GM21390 (cell line): ENCODE results near the gene THBS3.
"Not testable (repeated sequence)": the region's sequence is repeated elsewhere in the genome, so short reads cannot be mapped to it uniquely, and the experiment has no call there.

Experiments used
- ATAC-seq: cut with Tn5 transposase; IDR thresholded peaks from one replicate; pipeline ENCODE4 v1.9.1; 2021; ENCODE audit not compliant: unreplicated experiment

Gene THBS3

DNA sequence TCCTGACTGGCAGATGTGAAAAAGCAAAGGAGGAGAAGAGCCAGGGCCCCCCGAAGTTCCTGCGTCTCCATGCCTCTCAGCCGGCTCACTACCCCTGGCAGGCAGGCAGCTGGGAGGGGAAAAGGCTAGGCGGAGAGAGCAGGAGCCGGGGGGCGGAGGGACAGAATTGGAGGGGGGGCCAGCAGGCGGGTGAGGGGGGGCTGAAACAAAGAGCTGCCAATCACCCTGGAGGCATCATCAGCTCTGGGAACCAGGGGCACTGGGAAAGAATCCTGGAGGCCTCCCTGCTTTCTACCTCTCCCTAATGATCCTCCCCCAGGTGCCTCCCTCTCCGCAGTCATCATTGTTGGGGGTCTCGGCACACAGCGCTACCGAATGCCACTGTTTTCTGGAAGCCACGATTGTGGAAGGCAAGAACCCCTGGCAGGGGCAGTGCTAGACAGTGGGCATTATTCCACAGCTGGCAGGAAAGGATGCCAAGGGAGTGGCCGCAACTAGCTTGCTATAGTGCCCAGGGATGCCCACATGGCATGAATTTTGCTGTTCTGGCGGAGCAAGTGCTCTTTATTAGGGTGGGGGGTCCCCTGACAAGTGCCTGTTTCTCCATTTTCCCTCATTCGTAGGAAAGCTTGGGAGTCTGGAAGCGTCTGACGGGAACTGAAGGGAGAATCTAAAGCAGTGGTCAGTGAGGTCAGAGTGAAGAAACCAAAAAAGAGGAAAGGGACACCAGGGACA is at the start of gene THBS3:
Gene THBS3 (minus strand): TSS at position 92 of the 735 bp plus-strand sequence. CDS start 21 bp downstream, at position 71.
- no peak for ATAC-seq

DNA sequence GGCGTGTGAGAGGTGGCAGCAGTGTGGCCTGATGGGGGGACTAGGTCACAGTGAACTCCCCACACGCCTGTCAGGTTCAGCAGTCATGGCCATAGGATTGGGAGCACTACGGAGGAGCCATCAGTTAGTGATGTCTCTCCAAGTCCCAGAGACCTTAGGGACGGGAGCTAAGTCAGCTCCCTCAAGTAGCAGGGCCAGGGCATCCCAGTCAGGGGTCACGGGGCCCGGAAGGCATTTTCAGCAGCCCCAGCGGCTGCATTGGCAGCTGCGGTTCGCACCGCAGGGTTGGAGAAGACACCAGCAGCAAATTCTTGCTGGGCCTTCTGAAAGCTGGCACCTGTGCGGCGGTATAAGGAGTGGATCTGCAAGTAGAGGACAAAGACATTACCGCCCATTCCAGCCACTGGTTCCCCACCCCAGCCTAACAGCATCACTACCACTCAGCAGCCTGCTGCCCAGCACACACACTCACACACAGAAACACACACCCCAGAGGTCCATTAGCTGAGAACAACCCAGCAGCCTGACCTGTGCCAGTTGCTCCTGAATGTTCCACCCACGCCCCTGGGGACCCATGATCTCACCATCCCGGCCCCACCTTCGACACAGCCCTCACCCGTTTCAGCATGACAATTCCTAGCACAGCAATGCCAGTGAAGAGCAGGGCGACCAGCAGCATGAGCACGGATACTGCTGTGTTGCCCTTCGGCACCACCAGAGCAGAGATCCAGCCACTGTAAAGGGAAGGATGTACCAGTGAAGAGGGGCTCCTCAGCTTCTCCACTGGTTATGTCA is 48.6 kb upstream of the THBS3 start:
- no peak for ATAC-seq

DNA sequence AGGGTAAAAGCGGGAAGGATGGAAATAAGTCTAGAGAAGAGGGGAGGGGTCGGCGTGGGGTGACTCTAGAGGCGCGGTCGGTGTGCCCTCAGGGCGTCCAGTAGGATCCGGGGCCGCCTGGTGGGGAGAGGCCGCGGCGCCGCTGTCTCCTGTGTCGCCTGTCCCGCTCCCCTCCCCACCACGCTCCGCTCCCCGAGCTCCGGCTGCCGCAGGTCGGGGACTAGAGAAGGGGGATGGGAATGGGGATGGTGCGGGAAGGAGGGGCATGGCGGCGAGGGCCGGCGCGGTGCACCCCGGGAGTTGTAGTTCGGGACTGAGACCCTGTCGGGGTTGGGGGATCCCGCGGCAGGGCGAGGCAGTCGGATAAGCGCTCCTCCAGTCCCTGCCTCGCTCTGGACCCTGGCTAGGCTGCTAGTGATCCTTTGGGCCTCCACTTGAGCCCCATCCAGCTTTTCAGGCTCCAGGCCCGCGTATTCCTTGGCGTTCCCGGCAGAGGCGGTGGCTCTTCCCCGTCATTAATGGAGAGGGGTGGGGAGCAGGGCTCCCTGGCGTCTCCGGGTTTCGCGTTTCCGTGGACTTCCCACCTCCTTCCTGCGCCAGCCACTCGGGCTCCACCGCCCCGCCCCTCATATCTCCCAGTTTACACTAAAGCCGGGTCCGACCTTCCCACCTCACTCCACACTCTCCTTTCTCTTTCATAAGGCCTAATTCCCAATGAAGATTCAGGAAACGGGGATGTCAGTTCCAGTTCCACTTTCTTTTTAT is 47.7 kb upstream of the THBS3 start, which contains the start of gene ENTREP3:
Gene ENTREP3 (minus strand): TSS at position 241 of the 765 bp plus-strand sequence. CDS start 606 bp downstream, outside the sequence.
- ATAC-seq = peak; percentile 48

DNA sequence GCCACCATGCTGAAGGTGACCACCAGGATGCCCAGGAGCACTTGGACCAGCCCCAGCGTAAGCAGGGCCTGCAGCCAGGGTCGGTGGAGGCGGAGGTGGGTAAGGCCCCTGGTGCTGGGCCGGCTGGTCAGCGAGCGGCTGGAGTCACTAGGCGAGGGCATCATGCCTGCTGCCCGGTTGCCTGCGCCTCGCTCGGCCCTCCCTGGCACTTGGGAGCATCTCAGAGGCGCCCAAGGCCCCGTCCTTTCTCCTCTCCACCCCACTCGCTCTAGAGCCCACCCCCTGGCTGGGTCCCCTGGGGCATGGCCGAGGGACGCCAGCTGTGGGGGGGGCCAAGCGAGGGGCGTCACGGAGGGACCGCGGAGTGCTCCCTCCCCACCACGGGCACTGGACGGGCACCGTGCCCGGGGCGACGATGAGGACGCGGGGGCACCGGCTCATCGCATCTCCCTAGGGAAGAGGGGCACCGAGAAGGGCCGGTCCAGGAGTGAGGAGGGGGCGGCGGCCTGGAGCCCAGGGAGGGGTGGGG is 47.1 kb upstream of the THBS3 start:
- ATAC-seq = no peak

DNA sequence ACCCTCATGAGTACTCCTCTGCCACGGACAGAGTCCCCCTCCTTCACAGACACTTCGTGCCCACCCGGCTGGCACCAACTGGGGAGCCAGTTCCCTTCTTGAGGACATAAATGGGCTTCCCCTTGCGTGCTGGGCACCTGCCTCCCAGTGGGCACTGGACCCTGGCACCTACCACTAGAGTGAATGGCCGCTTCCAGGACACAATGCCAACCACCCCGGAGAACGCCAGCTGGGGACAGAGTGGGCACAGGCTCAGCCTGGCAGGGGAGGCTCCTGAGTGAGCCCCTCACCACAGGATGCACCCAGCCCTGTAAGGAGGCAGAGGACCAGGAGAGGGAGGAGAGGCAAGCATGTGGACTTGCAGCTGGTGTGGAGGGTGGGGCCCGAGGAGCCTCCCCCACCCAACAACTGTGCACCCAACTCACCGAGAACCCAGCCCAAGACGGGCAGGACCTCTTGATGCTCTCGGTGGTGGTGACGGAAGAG is 46.6 kb upstream of the THBS3 start:
- no peak for ATAC-seq

DNA sequence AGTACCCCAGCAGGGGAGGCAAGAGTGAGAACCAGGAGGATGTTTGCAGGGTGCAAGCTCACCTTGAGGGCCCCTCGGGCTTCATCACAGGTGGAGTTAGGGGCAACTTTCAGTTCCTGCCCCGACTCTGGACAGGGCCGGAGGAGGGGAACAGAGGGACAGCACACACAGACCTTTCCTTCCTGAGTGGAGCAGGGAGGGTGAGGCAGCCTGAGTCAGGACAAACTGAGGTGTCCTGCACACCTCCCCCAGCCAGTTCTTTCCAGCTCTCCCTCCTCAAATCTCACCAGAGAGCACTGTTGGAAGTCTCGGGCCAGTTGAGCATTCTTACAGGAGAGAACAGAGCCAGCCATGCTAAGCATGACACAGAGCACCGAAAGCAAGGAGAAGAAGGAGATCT is 46.1 kb upstream of the THBS3 start:
- ATAC-seq = no peak

DNA sequence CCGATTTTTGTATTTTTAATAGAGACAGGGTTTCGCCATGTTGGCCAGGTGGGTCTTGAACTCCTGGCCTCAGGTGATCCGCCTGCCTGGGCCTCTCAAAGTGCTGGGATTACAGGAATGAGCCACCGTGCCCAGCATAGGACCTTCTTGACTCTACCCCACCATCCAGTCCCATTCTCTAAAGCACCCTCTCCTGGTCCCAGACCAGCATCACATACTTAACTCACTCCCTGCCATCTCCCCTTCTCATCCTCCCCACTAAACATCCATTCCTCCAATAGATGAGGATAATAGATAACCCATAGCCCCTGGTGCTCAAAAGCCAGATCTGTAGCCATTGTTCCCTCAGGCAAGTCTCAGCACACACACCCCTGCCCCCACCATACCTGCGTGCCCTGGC is 45.5 kb upstream of the THBS3 start:
- no peak for ATAC-seq

DNA sequence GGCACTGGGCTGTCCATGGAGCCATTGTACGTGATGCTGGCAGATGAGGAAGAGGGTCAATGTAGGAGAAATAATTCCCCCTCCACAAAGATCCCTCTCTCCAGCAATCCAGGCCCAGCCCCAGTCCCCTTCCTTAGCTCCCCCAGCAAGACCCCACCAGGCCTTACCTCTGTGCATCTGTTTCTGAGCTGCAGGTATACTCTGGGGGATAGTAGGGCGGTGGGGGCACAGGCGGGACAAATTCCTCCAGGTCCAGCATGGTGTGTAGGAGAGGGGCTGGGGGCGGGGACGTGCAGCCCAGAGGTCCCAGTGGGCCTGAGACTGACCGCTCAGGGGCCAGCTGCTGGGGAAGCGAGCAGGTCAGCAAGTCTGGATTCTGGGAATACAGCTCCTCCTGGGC is 43.9 kb upstream of the THBS3 start:
- no peak for ATAC-seq

DNA sequence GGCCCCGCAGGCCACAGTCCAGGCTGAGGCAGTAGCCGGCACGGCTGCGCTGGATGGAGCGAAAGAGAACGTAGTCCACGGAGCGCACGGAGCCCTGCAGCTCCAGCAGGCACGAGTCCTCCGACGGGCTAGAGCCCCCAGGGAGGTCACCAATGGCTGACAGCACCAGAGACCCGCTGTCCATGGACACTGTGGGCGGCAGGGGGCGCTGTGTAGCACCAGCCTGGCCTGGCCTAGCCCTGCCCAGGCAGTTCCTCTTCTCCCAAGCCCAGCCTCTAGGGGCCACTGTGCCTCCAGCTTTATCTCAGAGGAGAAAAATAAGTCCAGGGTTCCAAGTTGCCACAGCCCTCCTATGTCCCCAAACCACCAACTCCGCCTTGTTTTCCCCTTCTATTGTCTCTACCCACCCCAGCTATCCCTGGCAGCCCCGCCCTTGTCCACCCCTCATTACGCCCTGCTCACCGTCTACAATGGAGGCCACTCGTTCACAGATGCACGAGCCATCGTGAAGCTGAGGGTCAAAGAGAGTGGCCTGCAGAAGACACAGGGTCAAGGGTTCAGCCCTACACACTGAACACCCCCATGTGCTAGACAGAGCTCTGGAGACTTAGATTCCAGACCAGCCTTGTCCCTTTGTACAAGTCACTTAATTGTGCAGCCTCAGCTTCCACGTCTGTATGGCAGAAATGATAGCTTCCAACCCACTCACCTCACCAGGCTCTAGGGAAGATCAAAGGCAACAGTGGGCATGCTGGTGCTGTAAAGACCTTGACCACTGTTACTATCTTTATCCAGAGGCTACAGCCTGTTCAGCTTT is 43.1 kb upstream of the THBS3 start:
- ATAC-seq = peak; percentile 90

DNA sequence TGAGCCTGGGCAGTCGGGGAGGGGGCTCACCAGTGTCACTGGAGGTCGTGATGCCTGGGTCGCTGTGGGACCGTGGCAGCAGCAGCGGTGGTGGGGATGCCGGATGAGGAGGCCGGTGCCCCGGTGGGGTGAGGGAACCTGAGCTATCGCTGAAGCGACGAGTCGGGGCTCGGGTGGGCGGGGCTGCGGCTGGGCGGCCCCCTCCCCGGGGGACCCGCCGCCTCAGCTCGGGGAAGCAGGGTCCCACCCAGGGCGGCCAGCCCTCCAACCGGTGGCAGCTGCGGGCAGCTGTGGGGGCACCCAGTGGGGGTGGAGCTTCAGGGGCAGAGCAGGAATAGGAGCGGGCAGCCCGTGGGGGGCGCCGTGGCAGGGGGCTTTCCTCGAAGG is 42.5 kb upstream of the THBS3 start:
- no peak for ATAC-seq

DNA sequence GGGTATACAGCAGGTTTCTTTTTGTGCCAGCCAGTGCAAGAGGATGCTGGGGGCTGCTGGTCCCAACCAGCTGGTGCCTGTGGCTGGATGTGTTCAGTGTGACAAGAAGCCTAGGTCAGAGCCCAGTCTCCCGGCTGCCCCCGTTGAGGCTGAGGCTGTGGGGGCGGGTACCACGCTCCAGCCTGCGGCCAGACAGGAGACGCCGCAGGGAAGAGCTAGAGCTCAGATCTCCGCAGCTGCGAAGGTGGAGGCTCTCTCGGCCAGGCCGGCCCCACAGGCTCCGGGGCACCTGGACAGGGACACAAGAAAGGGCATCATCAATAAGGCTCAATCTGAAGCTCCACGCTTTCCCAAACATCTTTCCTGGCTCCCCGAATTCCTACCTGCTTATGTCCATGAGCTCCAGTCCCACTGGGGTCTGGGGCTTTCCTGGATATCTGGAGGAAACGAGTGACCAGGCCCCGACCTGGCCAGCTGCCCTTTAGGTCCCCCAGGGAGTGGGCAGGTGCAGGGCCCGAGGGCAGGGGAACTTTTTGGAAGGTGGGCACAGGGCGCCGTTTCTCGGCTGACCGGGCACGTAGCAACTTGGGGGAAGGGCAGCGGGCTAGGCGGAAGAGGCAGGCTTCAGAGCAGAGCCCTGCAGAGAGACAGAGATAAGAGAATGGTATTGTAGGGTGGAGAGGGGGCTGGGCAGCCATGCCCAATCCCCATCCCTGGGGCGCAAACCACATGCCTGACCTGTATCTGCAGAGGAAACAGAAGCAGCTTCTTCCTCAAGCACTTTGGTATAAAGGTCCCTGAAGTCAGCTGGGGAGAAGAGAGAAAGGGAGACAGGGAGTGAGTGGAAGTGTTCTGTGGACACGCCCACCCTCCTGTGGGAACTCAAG is 40.2 kb upstream of the THBS3 start:
- ATAC-seq = no peak

DNA sequence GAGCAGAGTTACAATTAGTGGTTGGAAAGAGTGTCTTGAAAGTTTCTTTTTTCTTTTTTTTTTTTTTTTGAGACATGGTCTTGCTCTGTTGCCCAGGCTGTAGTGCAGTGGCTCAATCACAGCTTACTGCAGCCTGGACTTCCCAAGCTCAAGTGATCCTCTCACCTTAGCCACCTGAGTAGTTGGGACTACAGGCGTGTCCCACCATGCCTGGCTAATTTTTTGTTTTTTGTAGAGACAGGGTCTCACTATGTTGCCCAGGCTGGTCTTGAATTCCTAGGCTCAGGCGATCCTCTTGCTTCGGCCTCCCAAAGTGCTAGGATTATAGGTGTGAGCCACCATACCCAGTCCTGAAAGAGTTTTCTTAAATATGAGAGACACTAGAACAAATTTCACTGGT is 39.1 kb upstream of the THBS3 start:
- not testable (repeated sequence) for ATAC-seq

DNA sequence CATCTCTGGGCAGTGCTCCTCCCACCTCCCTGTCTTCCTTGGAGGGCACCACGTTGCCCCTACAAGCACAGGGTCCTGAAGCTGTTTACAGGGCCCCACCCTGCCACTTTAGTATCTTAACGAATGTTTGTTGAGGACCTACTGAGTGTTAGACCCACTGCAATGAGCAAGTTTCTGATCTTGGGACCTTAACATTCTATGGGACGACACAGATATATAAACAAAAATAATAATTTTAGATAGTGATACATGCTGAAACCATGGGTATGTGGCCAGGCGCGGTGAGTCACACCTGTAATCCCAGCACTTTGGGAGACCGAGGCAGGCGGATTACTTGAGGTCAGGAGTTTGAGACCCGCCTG is 37.4 kb upstream of the THBS3 start:
- ATAC-seq = no peak

DNA sequence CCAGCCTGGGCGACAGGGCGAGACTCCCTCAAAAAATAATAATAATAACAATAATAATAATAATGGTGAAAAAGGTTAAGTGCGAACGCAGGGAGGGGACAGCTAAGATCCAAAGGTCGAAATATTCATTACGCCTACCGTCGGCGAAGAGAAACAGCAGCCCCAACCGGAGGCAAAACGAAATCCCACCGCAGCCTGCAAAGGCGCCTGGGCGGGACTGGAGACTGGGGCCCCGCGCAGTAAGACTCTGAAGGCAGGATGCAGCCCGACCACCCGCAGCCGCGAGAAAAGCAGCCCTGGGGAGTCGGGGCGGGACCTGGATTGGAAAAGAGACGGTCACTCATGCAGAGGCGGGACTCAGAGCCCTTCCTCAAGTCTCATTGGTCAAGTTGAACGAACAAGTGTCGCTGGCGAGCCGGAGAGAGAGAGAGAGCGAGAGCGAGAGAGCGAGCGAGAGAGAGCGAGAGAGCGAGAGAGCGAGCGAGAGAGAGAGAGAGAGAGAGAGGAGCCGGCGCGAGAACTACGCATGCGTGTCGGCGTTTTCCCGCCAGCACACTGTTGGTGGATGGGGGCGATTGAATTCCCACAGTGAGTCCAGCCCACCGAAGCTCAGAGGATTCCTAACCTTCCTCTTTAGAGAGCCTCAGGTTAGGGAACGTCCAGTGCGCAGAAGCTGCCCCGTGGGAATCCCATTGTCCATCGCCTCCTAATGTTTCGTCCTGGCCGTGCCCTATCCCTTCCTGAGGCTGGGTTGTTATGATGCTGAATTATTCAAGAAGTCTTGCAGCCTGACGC is 36.9 kb upstream of the THBS3 start:
- peak; percentile 80 for ATAC-seq

DNA sequence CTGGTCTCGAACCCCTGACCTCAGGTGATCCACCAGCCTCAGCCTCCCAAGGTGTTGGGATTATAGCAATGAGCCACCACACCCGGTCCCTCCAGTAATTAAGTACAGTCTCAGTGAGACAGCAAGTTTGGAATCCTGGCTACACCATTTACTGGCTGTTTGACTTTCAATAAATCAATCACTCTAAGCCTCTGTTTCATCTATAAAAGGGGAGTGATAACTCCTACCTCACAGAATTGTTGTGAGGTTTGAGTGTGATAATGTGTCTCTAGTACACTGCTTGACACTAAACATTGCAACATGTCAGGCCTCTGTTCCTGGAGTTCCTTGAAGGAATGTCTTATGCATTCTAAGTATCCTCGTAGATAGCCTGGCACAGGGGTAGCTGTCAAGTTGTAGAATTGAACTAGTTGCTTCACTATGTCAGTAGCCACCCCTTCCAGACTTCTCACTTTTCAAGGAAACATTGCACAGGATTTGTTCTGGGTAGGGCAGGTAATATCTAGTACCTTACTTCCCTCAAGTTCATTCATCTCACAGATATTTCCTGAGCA is 35.2 kb upstream of the THBS3 start:
- ATAC-seq = no peak

DNA sequence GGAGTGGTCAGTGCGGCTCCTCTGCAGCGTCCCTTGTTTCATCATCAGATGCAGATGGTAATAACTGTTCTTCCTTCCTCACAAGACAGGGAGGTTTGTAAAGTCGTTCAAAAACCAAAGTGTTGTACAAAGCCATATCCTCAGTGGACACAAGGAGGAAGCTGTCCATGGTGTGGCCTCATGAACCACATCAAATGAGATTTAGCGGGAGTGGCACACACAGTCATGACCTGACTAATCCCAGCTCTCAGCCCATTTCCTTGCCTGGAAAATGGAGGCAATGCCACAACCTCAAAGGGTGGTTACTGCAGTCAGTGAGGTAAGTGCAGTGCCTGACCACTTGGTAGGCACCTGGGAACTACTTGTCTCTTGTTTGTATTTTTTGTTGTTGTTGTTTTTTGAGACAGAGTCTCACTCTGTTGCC is 34.2 kb upstream of the THBS3 start:
- ATAC-seq = no peak

DNA sequence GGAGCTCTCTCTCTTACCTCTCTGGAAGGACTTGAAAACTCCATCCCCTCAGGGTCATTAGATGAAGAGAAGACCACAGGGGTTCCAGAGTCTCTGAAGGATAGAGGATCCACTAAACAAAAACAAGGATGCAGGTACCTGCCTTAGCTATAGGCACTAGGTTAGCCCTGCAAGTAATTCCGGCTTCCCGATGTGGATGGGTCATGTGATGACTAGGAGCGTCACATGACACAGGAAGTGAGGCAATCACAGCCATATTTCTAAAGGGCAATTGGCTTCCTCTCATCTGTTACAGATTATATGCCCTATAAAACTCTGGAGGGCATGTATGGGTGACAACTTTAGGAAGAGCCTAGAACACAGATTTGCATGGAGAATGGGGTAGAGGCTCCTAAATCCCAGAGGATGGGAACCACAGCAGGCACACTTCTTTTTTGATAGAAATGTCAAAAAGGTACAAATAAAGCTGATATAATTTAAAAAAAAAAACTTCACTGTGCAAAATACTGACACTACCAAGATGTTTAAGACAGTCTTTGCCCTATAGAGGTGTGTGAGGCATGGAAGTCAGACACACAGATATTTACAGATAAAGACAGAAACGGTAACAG is 33.5 kb upstream of the THBS3 start:
- ATAC-seq = no peak

DNA sequence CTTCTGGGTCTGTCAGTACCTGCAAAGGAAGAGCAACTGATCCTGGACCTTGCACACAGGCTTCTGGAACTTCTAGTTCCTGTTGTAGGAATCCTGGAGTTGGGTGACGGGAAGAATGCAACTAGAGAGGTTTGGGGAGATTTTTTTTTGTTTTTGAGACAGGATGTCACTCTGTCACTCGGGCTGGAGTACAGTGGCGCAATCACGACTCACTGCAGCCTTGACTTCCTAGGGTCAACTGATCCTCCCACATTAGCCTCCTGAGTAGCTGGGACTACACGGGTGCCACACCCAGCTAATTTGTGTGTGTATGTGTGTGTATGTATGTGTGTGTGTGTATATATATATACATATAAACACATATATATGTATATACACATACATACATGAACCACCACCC is 28.8 kb upstream of the THBS3 start:
- no peak for ATAC-seq
